ENCODE measurements around the gene KLK7.

DNA sequence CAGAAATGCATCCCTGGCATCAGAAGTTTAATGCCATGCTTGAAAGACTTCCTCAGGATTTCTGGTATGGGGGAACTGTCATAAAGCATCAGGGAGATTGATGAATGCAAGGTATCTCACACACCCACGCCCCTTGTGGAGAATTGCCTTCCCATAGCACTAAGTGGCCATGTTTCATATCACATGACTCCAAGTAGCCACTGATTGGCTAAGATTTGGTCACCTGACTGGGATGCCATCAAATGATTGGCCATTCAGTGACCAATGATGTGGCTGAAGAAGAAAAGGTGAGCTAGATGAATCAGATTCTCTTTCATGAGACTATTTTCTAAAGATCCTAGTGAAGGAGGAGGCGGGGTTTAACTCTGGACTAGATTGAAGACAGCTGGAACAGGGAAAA is 10.4 kb upstream of the KLK7 start:
- TF ChIP-seq, protein P1, sequence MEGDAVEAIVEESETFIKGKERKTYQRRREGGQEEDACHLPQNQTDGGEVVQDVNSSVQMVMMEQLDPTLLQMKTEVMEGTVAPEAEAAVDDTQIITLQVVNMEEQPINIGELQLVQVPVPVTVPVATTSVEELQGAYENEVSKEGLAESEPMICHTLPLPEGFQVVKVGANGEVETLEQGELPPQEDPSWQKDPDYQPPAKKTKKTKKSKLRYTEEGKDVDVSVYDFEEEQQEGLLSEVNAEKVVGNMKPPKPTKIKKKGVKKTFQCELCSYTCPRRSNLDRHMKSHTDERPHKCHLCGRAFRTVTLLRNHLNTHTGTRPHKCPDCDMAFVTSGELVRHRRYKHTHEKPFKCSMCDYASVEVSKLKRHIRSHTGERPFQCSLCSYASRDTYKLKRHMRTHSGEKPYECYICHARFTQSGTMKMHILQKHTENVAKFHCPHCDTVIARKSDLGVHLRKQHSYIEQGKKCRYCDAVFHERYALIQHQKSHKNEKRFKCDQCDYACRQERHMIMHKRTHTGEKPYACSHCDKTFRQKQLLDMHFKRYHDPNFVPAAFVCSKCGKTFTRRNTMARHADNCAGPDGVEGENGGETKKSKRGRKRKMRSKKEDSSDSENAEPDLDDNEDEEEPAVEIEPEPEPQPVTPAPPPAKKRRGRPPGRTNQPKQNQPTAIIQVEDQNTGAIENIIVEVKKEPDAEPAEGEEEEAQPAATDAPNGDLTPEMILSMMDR (IDR thresholded peaks at IDR 0.05): no peak
- TF ChIP-seq POLR2A (IDR thresholded peaks at IDR 0.05): no peak

All from esophagus squamous epithelium (tissue), 4 donors.